HepG2 (cell line): ENCODE results near the gene ZBED1. TPM values are rescaled to one million over a fixed set of nuclear protein-coding genes. Genes with fewer than 3 reads are reported as not detected.

ENCODE experiments used
- CBX5 ChIP-seq: sonication (generic); formaldehyde crosslinking; IDR thresholded peaks from 2 replicates; pipeline ENCODE4 v1.4.0; 2020; ENCODE audit warnings: missing genetic modification reagents, borderline replicate concordance
- DNMT1 ChIP-seq: sonication (generic); formaldehyde crosslinking; IDR thresholded peaks from 2 replicates; pipeline ENCODE4 v1.5.1; 2020; ENCODE audit warnings: mild to moderate bottlenecking, missing genetic modification reagents
- HNF4G ChIP-seq, 2 experiments: sonication (generic) in 1 of 2; formaldehyde crosslinking in 1 of 2; IDR thresholded peaks; 2 replicates each; pipeline versions ENCODE4 v1.4.0 to v1.6.1; 2011 to 2020; ENCODE audit warnings: borderline replicate concordance in 2 of 2, low read depth in 2 of 2, mild to moderate bottlenecking in 2 of 2, low read length in 1 of 2, missing genetic modification reagents in 1 of 2, moderate library complexity in 1 of 2
- NCOA1 ChIP-seq: sonication (generic); formaldehyde crosslinking; IDR thresholded peaks from 2 replicates; pipeline ENCODE4 v1.9.0; 2021; ENCODE audit warnings: missing genetic modification reagents
- POLR2A ChIP-seq, 2 experiments: IDR thresholded peaks; 2 replicates each; pipeline ENCODE4 v1.6.1; 2011; ENCODE audit warnings: low read depth in 2 of 2, low read length in 2 of 2, mild to moderate bottlenecking in 1 of 2, moderate library complexity in 1 of 2; ENCODE audit not compliant: insufficient read depth in 1 of 2
- POLR2AphosphoS2 ChIP-seq: IDR thresholded peaks from 2 replicates; pipeline ENCODE4 v1.6.1; 2011; ENCODE audit warnings: low read depth, low read length, improper control_type of control experiment
- RAD51 ChIP-seq: fragments of 450-650 bp; IDR thresholded peaks from 2 replicates; pipeline ENCODE4 v1.6.1; 2016; ENCODE audit warnings: borderline replicate concordance
- SMAD1 ChIP-seq: sonication (generic); formaldehyde crosslinking; IDR thresholded peaks from 2 replicates; pipeline ENCODE4 v1.4.0; 2020; ENCODE audit warnings: missing genetic modification reagents, low read depth, mild to moderate bottlenecking, borderline replicate concordance
- TAF1 ChIP-seq: sonication (generic); formaldehyde crosslinking; IDR thresholded peaks from 2 replicates; pipeline ENCODE4 v1.4.0; 2020; ENCODE audit warnings: missing genetic modification reagents
- TGIF2 ChIP-seq: IDR thresholded peaks from 2 replicates; pipeline ENCODE4 v1.6.1; 2016; ENCODE audit warnings: control low read depth, missing compliant biosample characterization
- ZFP36 ChIP-seq: fragments of 150-350 bp; IDR thresholded peaks from 2 replicates; pipeline ENCODE4 v1.6.1; 2018; ENCODE audit warnings: borderline replicate concordance, low read length, low read depth; ENCODE audit not compliant: partially characterized antibody
- ZNF121 ChIP-seq: sonication (generic); formaldehyde crosslinking; IDR thresholded peaks from 2 replicates; pipeline ENCODE4 v1.5.0; 2020; ENCODE audit warnings: mild to moderate bottlenecking, missing genetic modification reagents
- ZNF225 ChIP-seq: sonication (generic); formaldehyde crosslinking; IDR thresholded peaks from 2 replicates; pipeline ENCODE4 v1.4.0; 2020; ENCODE audit warnings: mild to moderate bottlenecking, missing genetic modification reagents
- ZNF34 ChIP-seq: sonication (generic); formaldehyde crosslinking; IDR thresholded peaks from 2 replicates; pipeline ENCODE4 v1.4.0; 2020; ENCODE audit warnings: mild to moderate bottlenecking, missing genetic modification reagents, borderline replicate concordance
- ZNF350 ChIP-seq: sonication (generic); formaldehyde crosslinking; IDR thresholded peaks from 2 replicates; pipeline ENCODE4 v1.4.0; 2020; ENCODE audit warnings: mild to moderate bottlenecking, low read depth, missing genetic modification reagents, borderline replicate concordance
- ZNF431 ChIP-seq: sonication (generic); formaldehyde crosslinking; IDR thresholded peaks from 2 replicates; pipeline ENCODE4 v1.9.0; 2022; ENCODE audit warnings: missing genetic modification reagents, low read depth, mild to moderate bottlenecking, borderline replicate concordance
- ZNF468 ChIP-seq: sonication (generic); formaldehyde crosslinking; IDR thresholded peaks from 2 replicates; pipeline ENCODE4 v1.8.0; 2022; ENCODE audit warnings: mild to moderate bottlenecking, moderate library complexity, missing genetic modification reagents
- ZNF547 ChIP-seq: sonication (generic); formaldehyde crosslinking; IDR thresholded peaks from 2 replicates; pipeline ENCODE4 v1.5.1; 2020; ENCODE audit warnings: mild to moderate bottlenecking, missing genetic modification reagents
- ZNF562 ChIP-seq: sonication (generic); formaldehyde crosslinking; IDR thresholded peaks from 2 replicates; pipeline ENCODE4 v1.8.0; 2022; ENCODE audit warnings: missing genetic modification reagents, borderline replicate concordance
- polyA plus RNA-seq, 8 experiments: library from polyadenylated mRNA; depleted of rRNA in 3 of 8; stranded (reverse) in 7 of 8; unstranded in 1 of 8; fragments of >200 nt; fragmentation: Illumina TruSeq in 4 of 8; extraction: Trizol in 4 of 8; gene quantifications; 2 replicates each; pipeline versions ENCODE4 v1.2.1 to v1.2.3, GENCODE V29; 2011 to 2016; ENCODE audit warnings: low read depth in 4 of 8, missing spikeins in 1 of 8, mixed read lengths in 1 of 8; ENCODE audit not compliant: insufficient read depth in 1 of 8
- total RNA-seq, 5 experiments: library from RNA; depleted of rRNA; stranded (reverse); fragments of >200 nt; fragmentation: Illumina TruSeq; extraction: Trizol; gene quantifications; 2 replicates each; pipeline ENCODE4 v1.2.3, GENCODE V29; 2016; ENCODE audit warnings: low read depth in 1 of 5
- TF ChIP-seq, protein P1 (sequence below): sonication (generic); formaldehyde crosslinking; IDR thresholded peaks from 2 replicates; pipeline ENCODE4 v1.4.0; 2020; ENCODE audit warnings: missing genetic modification reagents
- TF ChIP-seq, protein P2 (sequence below): sonication (generic); formaldehyde crosslinking; IDR thresholded peaks from 2 replicates; pipeline ENCODE4 v1.8.1; 2023; ENCODE audit warnings: mild to moderate bottlenecking, missing genetic modification reagents, borderline replicate concordance
- TF ChIP-seq, protein P3 (sequence below): sonication (generic); formaldehyde crosslinking; IDR thresholded peaks from 2 replicates; pipeline ENCODE4 v1.4.0; 2020; ENCODE audit warnings: missing genetic modification reagents
- TF ChIP-seq, protein P4 (sequence below): sonication (generic); formaldehyde crosslinking; IDR thresholded peaks from 2 replicates; pipeline ENCODE4 v1.5.0; 2020; ENCODE audit warnings: mild to moderate bottlenecking, missing genetic modification reagents
- TF ChIP-seq, protein P5 (sequence below): sonication (generic); formaldehyde crosslinking; IDR thresholded peaks from 2 replicates; pipeline ENCODE4 v1.4.0; 2020; ENCODE audit warnings: missing genetic modification reagents

Gene ZBED1
- total and polyA plus RNA-seq, 2 of the 13 experiments (the other 11 are each of a cell fraction or from before 2014, with no cell fraction given): 20.0 to 29.8 TPM

DNA sequence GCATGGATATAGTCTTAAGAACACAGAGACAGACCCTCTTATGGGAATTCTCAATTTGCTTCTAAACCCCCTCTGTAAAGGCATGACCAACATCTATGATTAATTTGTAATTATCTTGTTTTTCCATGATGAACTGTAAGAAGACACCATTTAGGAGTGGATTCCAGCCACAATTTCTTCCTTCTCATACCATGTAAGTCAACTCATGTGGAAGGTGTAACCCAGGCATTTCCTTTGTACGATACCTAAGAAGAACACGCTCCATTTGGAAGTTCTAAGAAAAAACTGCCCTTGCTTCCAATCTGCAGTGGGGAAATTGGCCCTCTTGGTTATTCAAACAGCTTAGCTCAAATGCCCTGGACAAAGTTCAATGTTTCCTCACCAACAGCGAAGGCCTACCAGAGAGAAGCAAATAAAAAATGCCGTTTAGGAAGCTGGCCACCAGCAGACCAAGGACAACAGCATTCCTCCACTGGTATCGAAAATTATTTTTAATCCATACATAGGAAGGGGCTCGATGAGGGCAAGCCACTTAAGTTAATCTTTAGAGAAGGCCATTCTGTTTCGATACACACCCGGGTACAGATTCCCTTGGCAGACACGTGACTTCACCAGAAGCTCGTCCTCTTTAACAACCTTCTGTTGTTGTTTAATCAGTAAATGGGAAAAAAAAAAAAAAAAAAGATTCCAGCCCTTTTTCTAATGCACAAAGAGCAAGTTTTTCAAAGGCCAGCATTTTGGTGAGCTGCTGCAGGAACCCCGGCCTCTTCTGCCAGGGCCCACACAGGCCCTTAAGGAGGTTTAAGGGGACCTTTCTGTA is 2.6 kb downstream of the ZBED1 start (continued):
- TF ChIP-seq, protein P1, sequence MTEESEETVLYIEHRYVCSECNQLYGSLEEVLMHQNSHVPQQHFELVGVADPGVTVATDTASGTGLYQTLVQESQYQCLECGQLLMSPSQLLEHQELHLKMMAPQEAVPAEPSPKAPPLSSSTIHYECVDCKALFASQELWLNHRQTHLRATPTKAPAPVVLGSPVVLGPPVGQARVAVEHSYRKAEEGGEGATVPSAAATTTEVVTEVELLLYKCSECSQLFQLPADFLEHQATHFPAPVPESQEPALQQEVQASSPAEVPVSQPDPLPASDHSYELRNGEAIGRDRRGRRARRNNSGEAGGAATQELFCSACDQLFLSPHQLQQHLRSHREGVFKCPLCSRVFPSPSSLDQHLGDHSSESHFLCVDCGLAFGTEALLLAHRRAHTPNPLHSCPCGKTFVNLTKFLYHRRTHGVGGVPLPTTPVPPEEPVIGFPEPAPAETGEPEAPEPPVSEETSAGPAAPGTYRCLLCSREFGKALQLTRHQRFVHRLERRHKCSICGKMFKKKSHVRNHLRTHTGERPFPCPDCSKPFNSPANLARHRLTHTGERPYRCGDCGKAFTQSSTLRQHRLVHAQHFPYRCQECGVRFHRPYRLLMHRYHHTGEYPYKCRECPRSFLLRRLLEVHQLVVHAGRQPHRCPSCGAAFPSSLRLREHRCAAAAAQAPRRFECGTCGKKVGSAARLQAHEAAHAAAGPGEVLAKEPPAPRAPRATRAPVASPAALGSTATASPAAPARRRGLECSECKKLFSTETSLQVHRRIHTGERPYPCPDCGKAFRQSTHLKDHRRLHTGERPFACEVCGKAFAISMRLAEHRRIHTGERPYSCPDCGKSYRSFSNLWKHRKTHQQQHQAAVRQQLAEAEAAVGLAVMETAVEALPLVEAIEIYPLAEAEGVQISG (CRISPR knock-in tag): peak; percentile 69
- TF ChIP-seq ZNF431 (CRISPR knock-in tag) (no peak), SMAD1 (CRISPR knock-in tag) (no peak), ZNF34 (0 out of 2 replicates have a peak, but pooled peaks have one; percentile 16), ZNF225 (CRISPR knock-in tag) (no peak), ZNF350 (no peak), CBX5 (CRISPR knock-in tag) (peak; percentile 36; the same call in 1 of the 2 replicates), TGIF2 (CRISPR knock-in tag) (0 out of 2 replicates have a peak, but pooled peaks have one; percentile 30), POLR2AphosphoS2 (no peak), HNF4G (IDR thresholded peaks at IDR 0.05; ENCODE audit: borderline replicate concordance, low read depth, low read length) (peak; percentile 83), HNF4G (CRISPR knock-in tag; IDR thresholded peaks at IDR 0.05; ENCODE audit: borderline replicate concordance, low read depth) (no peak; the same call in 1 of the 2 replicates), DNMT1 (CRISPR knock-in tag) (no peak), ZNF121 (no peak), ZFP36 (no peak), ZNF547 (no peak), ZNF468 (CRISPR knock-in tag) (no peak), RAD51 (peak; percentile 35; the same call in 1 of the 2 replicates), TAF1 (CRISPR knock-in tag) (peak; percentile 34; the same call in 1 of the 2 replicates), NCOA1 (no peak), POLR2A (IDR thresholded peaks at IDR 0.05; ENCODE audit: insufficient read depth in 1 of 2, low read depth in 2 of 2, low read length in 2 of 2) (peak in 1 of 2 experiments; percentile 63; a peak in 1 of 4 replicates), ZNF562 (CRISPR knock-in tag) (no peak)
- TF ChIP-seq, protein P2, sequence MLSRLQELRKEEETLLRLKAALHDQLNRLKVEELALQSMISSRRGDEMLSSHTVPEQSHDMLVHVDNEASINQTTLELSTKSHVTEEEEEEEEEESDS (CRISPR knock-in tag): no peak
- TF ChIP-seq, protein P3, sequence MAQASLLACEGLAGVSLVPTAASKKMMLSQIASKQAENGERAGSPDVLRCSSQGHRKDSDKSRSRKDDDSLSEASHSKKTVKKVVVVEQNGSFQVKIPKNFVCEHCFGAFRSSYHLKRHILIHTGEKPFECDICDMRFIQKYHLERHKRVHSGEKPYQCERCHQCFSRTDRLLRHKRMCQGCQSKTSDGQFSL: no peak
- TF ChIP-seq, protein P4, sequence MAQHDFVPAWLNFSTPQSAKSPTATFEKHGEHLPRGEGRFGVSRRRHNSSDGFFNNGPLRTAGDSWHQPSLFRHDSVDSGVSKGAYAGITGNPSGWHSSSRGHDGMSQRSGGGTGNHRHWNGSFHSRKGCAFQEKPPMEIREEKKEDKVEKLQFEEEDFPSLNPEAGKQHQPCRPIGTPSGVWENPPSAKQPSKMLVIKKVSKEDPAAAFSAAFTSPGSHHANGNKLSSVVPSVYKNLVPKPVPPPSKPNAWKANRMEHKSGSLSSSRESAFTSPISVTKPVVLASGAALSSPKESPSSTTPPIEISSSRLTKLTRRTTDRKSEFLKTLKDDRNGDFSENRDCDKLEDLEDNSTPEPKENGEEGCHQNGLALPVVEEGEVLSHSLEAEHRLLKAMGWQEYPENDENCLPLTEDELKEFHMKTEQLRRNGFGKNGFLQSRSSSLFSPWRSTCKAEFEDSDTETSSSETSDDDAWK: no peak
- TF ChIP-seq, protein P5, sequence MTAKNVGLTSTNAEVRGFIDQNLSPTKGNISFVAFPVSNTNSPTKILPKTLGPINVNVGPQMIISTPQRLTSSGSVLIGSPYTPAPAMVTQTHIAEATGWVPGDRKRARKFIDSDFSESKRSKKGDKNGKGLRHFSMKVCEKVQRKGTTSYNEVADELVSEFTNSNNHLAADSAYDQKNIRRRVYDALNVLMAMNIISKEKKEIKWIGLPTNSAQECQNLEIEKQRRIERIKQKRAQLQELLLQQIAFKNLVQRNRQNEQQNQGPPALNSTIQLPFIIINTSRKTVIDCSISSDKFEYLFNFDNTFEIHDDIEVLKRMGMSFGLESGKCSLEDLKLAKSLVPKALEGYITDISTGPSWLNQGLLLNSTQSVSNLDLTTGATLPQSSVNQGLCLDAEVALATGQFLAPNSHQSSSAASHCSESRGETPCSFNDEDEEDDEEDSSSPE (CRISPR knock-in tag): no peak
